Upper lobe of left lung (tissue), 4 donors: ENCODE results near the gene CXCL5.

ENCODE experiments used
- CTCF ChIP-seq, 6 experiments: fragments of 450-650 bp in 4 of 6; fragments of 200-600 bp in 2 of 6; sonication (generic) in 2 of 6; IDR thresholded peaks; one replicate each; pipeline ENCODE4 v1.5.1; 2016 to 2019; ENCODE audit warnings: antibody characterized with exemption in 6 of 6
- POLR2A ChIP-seq, 4 donors: fragments of 450-650 bp; IDR thresholded peaks; one replicate each; pipeline ENCODE4 v1.5.1; 2016 to 2017; ENCODE audit warnings: antibody characterized with exemption in 4 of 4, mild to moderate bottlenecking in 2 of 4

- TF ChIP-seq CTCF (IDR thresholded peaks at IDR 0.05) (no peak), POLR2A (IDR thresholded peaks at IDR 0.05) (no peak)
Observed at GRCh38 chr4:73948291-73948690, 50.2 kb downstream of the CXCL5 start.
